ENCODE measurements around the gene DCN. TPM values are rescaled to one million over a fixed set of nuclear protein-coding genes. Genes with fewer than 3 reads are reported as not detected.

Gene DCN
- total and polyA plus RNA-seq, 2 donors (not counting 3 experiments of a cell fraction or from before 2014, with no cell fraction given): 0.42 to 0.43 TPM

- POLR2A ChIA-PET: no interaction called here
- FAIRE-seq (no peak), DNase-seq (ENCODE audit: low read depth, low spot score) (peak; percentile 20)
- Histone ChIP-seq H3K4me1 (ENCODE audit: control insufficient read depth, extremely low read depth, insufficient read depth, low read length) (no peaks in the 10 kb centered on the region), H2AFZ (ENCODE audit: low read depth, low read length) (peak overlapping the region; percentile 68), H3K9me1 (replicated peaks; ENCODE audit: control insufficient read depth, extremely low read depth, insufficient read depth, low read length) (no peaks in the 10 kb centered on the region), H4K20me1 (replicated peaks; ENCODE audit: control insufficient read depth, extremely low read depth, insufficient read depth, low read length) (no peaks in the 10 kb centered on the region), H3K27ac (ENCODE audit: insufficient read depth, low read depth, low read length) (no peak overlapping the region), H3K27me3 (ENCODE audit: control insufficient read depth in 2 of 2, insufficient read depth in 2 of 2, low read length in 2 of 2) (no peaks in the 10 kb centered on the region), H3K9me3 (replicated peaks; ENCODE audit: control insufficient read depth, insufficient read depth, low read length) (no peaks in the 10 kb centered on the region), H3K9ac (replicated peaks; ENCODE audit: extremely low read depth, insufficient read depth, low read length) (no peak overlapping the region), H3K36me3 (ENCODE audit: control insufficient read depth in 2 of 2, extremely low read depth in 1 of 2, insufficient read depth in 2 of 2, low read length in 2 of 2) (no peaks in the 10 kb centered on the region), H3K4me2 (ENCODE audit: insufficient read depth, low read length) (no peak overlapping the region), H3K79me2 (ENCODE audit: control insufficient read depth, insufficient read depth, low read length) (no peaks in the 10 kb centered on the region), H3K4me3 (replicated peaks in 1 of 3; ENCODE audit: insufficient read depth in 1 of 3, low read depth in 1 of 3, low read length in 3 of 3) (no peak overlapping the region)
- TF ChIP-seq GATA2 (IDR thresholded peaks at IDR 0.05; ENCODE audit: insufficient read depth, insufficient read length, low read depth, low read length) (no peak), JUN (IDR thresholded peaks at IDR 0.05; ENCODE audit: borderline replicate concordance, insufficient read depth, insufficient read length, low read depth) (no peak), MYC (IDR thresholded peaks at IDR 0.05; ENCODE audit: low read depth, low read length) (no peak), MAX (IDR thresholded peaks at IDR 0.05; ENCODE audit: insufficient read depth, insufficient read length) (no peak), FOS (IDR thresholded peaks at IDR 0.05; ENCODE audit: borderline replicate concordance, insufficient read depth, low read length) (no peak), CTCF (IDR thresholded peaks at IDR 0.05; ENCODE audit: extremely low read depth in 1 of 2, insufficient read depth in 1 of 2, low read depth in 1 of 2, low read length in 2 of 2) (no peak), POLR2A (IDR thresholded peaks at IDR 0.05; ENCODE audit: low read depth, low read length) (no peak), POLR2AphosphoS5 (IDR thresholded peaks at IDR 0.05; ENCODE audit: insufficient read depth, low read depth, low read length) (no peak), EZH2 (IDR thresholded peaks at IDR 0.05; ENCODE audit: borderline replicate concordance, low read depth, low read length, severe bottlenecking) (no peak)
- CTCF ChIA-PET: no interaction called here
- intact Hi-C loops (cut with micrococcal nuclease): no loop called here
- dilution Hi-C loops (cut with MboI; ENCODE audit: extremely low pct_ligation_motif_present, low sequenced_read_pairs): no loop called here
- BruUV-seq (replicated peaks): no TSS peak
Measured at GRCh38 chr12:91222746-91223145, 40.1 kb upstream of the DCN start.
